MM.1S (cell line): ENCODE data around the gene AAR2.

Experiments
- DNase-seq: peaks from one replicate; pipeline ENCODE4 v3.0.0-alpha.2; 2015
- H2AFZ ChIP-seq: fragments of 300-600 bp; sonication (generic); 2 replicates; pipeline ENCODE4 v1.6.0; 2016; ENCODE audit warnings: antibody characterized with exemption, low read length
- H3F3A ChIP-seq: fragments of 300-600 bp; sonication (generic); 2 replicates; pipeline ENCODE4 v1.6.1; 2016; ENCODE audit warnings: mild to moderate bottlenecking, antibody characterized with exemption, low read length, moderate library complexity, mixed read lengths; ENCODE audit not compliant: insufficient read depth
- H3K27ac ChIP-seq: fragments of 300-600 bp; sonication (generic); 2 replicates; pipeline ENCODE4 v1.5.1; 2016; ENCODE audit warnings: mild to moderate bottlenecking, low read length
- H3K27me3 ChIP-seq: fragments of 300-600 bp; sonication (generic); replicated peaks from 2 replicates; pipeline ENCODE4 v1.6.0; 2016; ENCODE audit warnings: low read length; ENCODE audit not compliant: insufficient read depth
- H3K36me3 ChIP-seq: fragments of 300-600 bp; sonication (generic); replicated peaks from 2 replicates; pipeline ENCODE4 v1.6.1; 2016; ENCODE audit warnings: mild to moderate bottlenecking, low read length, mixed read lengths; ENCODE audit not compliant: insufficient read depth
- H3K4me1 ChIP-seq: fragments of 300-600 bp; sonication (generic); 2 replicates; pipeline ENCODE4 v1.6.1; 2016; ENCODE audit warnings: low read length, mixed read lengths
- H3K4me2 ChIP-seq: fragments of 300-600 bp; sonication (generic); 2 replicates; pipeline ENCODE4 v1.6.0; 2016; ENCODE audit warnings: low read depth, low read length
- H3K4me3 ChIP-seq: fragments of 300-600 bp; sonication (generic); 2 replicates; pipeline ENCODE4 v1.5.1; 2016; ENCODE audit warnings: low read length, mixed read lengths
- H3K79me2 ChIP-seq: fragments of 300-600 bp; sonication (generic); 2 replicates; pipeline ENCODE4 v1.6.1; 2016; ENCODE audit warnings: mixed run types, low read length, mixed read lengths
- H3K9ac ChIP-seq: fragments of 300-600 bp; sonication (generic); 2 replicates; pipeline ENCODE4 v1.6.1; 2016; ENCODE audit warnings: low read length, mixed read lengths
- H3K9me2 ChIP-seq: fragments of 300-600 bp; sonication (generic); replicated peaks from 2 replicates; pipeline ENCODE4 v1.6.1; 2016; ENCODE audit warnings: mild to moderate bottlenecking, low read length, mixed read lengths; ENCODE audit not compliant: insufficient read depth
- H3K9me3 ChIP-seq: fragments of 300-600 bp; sonication (generic); replicated peaks from 2 replicates; pipeline ENCODE4 v1.6.1; 2016; ENCODE audit warnings: mild to moderate bottlenecking, low read length, mixed read lengths; ENCODE audit not compliant: insufficient read depth
- H4K20me1 ChIP-seq: fragments of 300-600 bp; sonication (generic); 2 replicates; pipeline ENCODE4 v1.6.1; 2016; ENCODE audit warnings: mild to moderate bottlenecking, low read length, moderate library complexity, mixed read lengths; ENCODE audit not compliant: insufficient read depth
- EZH2 ChIP-seq: fragments of 300-600 bp; sonication (generic); optimal IDR thresholded peaks from 2 replicates; pipeline ENCODE3; 2017; ENCODE audit warnings: low read depth, mild to moderate bottlenecking, antibody characterized with exemption, low read length, mixed read lengths
- EZH2phosphoT487 ChIP-seq: fragments of 300-600 bp; sonication (generic); IDR thresholded peaks from 2 replicates; pipeline ENCODE4 v1.6.1; 2018; ENCODE audit warnings: antibody characterized with exemption, low read length
- TF ChIP-seq, protein P1 (sequence below): fragments of 300-600 bp; sonication (generic); IDR thresholded peaks from 2 replicates; pipeline ENCODE4 v1.5.1; 2016; ENCODE audit warnings: antibody characterized with exemption, low read length, mixed read lengths

AAR2 gene

DNA sequence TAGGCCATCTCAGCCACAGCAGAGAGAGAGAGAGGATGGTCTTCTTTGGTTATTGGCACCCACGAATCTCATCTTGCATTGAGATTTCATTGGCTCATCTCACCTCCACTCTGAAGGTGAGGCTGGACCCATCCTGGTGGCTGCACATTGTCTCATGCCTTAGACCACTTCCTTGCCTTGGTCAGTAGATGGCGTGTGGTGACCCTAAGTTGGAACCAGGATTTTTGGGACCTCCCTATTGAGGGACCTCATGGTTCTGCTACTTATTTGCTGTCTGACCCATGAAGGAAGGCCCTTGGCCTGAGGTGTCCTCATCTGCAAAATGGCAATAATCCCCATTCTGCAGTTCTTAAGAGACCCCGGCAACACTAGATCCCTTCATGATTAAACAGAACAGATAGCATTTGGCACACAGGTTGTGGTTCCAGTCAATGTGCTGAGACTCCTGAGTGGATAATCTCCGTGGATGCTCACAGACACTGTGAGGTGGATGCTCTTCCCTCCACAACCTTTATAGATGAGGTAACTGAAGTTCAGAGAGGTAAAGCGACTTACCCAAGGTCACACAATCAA lies 21.5 kb upstream of the AAR2 start:
- TF ChIP-seq, protein P1, sequence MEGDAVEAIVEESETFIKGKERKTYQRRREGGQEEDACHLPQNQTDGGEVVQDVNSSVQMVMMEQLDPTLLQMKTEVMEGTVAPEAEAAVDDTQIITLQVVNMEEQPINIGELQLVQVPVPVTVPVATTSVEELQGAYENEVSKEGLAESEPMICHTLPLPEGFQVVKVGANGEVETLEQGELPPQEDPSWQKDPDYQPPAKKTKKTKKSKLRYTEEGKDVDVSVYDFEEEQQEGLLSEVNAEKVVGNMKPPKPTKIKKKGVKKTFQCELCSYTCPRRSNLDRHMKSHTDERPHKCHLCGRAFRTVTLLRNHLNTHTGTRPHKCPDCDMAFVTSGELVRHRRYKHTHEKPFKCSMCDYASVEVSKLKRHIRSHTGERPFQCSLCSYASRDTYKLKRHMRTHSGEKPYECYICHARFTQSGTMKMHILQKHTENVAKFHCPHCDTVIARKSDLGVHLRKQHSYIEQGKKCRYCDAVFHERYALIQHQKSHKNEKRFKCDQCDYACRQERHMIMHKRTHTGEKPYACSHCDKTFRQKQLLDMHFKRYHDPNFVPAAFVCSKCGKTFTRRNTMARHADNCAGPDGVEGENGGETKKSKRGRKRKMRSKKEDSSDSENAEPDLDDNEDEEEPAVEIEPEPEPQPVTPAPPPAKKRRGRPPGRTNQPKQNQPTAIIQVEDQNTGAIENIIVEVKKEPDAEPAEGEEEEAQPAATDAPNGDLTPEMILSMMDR, result peak; percentile 60
- no peak for TF ChIP-seq EZH2
- TF ChIP-seq EZH2phosphoT487, result no peak
- 0 out of 2 replicates have a peak, but pooled peaks cover 7% of the 10 kb centered on the region for H3K4me1 ChIP-seq
- no peaks in the 10 kb centered on the region for H4K20me1 ChIP-seq
- no peaks in the 10 kb centered on the region for H3K79me2 ChIP-seq
- no peak overlapping the region for H2AFZ ChIP-seq
- H3K4me3 ChIP-seq, result no peak overlapping the region
- H3K4me2 ChIP-seq, result no peak overlapping the region
- no peaks in the 10 kb centered on the region for H3F3A ChIP-seq
- no peaks in the 10 kb centered on the region for H3K27me3 ChIP-seq
- H3K9me3 ChIP-seq, result no peaks in the 10 kb centered on the region
- no peak overlapping the region for H3K9ac ChIP-seq
- DNase-seq, result peak; percentile 34
- no peaks in the 10 kb centered on the region for H3K9me2 ChIP-seq
- no peak overlapping the region for H3K27ac ChIP-seq
- H3K36me3 ChIP-seq, result no peaks in the 10 kb centered on the region

DNA sequence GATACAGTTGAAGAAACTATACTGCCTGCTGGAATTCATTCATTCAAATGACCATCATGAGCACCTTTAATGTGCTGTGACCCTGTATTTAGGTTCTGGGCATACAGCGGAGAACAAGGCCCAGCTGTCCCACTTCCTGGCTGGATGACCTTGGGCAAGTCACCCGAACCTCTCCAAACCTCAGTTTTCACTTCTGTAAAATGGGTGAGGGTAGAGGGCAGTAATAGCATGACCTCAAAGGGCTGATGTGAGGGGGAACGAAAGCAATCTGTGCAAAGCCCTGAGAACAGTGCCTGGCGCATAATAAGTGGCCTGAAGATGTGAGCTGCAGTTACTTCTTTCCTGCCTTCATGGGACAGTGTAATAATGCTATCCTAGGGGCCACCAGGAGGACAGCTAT lies 20.5 kb upstream of the AAR2 start:
- Histone ChIP-seq H3K4me2 (no peak overlapping the region), H4K20me1 (no peaks in the 10 kb centered on the region), H3K79me2 (no peaks in the 10 kb centered on the region), H3F3A (no peaks in the 10 kb centered on the region), H3K27me3 (no peaks in the 10 kb centered on the region), H3K36me3 (no peaks in the 10 kb centered on the region), H3K9me2 (no peaks in the 10 kb centered on the region), H3K4me3 (no peak overlapping the region), H3K9me3 (no peaks in the 10 kb centered on the region), H3K27ac (no peak overlapping the region), H2AFZ (no peak overlapping the region), H3K9ac (no peak overlapping the region), H3K4me1 (0 out of 2 replicates have a peak, but pooled peaks cover 7% of the 10 kb centered on the region)
- TF ChIP-seq EZH2phosphoT487, result no peak
- TF ChIP-seq, protein P1, result no peak
- TF ChIP-seq EZH2, result no peak
- no peak for DNase-seq

DNA sequence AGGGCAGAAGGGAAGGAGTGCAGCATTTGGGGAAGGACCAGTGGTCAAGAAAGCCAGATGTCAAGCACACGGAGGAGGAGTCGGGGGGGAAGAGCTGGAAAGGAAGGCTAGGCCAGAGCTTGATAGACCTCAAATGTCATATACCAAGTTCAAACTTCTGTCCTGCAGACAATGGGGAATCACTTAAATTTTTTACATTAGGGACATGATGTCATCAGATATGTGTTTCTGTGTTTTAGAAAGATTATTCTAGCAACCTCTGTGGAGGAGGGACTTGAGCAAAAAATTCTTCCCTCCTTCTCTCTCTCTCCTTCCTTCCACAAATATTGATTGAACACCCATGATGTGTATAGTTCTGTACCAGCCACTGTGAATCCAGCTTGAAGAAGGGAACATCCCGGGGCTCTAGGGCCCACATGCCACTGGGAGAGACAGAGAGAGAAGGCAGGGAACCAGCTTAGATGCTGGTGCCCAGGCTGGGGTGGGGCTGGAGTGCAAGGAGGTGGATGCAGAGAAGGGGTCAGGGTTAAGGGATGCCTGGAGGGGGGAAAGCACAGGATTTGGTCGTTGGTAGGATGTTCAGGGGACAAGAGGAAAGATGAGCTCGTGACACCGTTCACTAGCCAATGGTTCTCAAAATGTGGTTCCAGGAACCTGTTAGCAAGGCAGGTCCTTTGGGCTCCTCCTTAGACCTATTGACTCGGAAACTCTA lies 19.8 kb upstream of the AAR2 start:
- Histone ChIP-seq H3K9me2 (no peaks in the 10 kb centered on the region), H3K4me2 (no peak overlapping the region), H3K27ac (no peak overlapping the region), H3K79me2 (no peaks in the 10 kb centered on the region), H3K4me1 (0 out of 2 replicates have a peak, but pooled peaks cover 7% of the 10 kb centered on the region), H3K27me3 (no peaks in the 10 kb centered on the region), H4K20me1 (no peaks in the 10 kb centered on the region), H3K4me3 (no peak overlapping the region), H3K36me3 (no peaks in the 10 kb centered on the region), H3F3A (no peaks in the 10 kb centered on the region), H3K9ac (no peak overlapping the region), H2AFZ (no peak overlapping the region), H3K9me3 (no peaks in the 10 kb centered on the region)
- TF ChIP-seq, protein P1, result no peak
- TF ChIP-seq EZH2phosphoT487 (no peak), EZH2 (no peak)
- no peak for DNase-seq
